T-cell (primary cell): ENCODE measurements around the gene SFXN3. TPM values are rescaled to one million over a fixed set of nuclear protein-coding genes. Genes with fewer than 3 reads are reported as not detected.

Source experiments
- ATAC-seq, 4 experiments: fragments of 200-7000 bp in 3 of 4; fragments of 150-1000 bp in 1 of 4; cut with Tn5 transposase; replicated peaks in 1 of 4; 1 replicate in 3 of 4; 2 replicates in 1 of 4; pipeline ENCODE4 v1.10.0; 2021; ENCODE audit warnings: moderate library complexity in 3 of 4, mild to moderate bottlenecking in 2 of 4, moderate number of reproducible peaks in 1 of 4
- CTCF ChIA-PET, 2 donors: fragments of 300-600 bp; sonication (Branson Sonifier 250); formaldehyde crosslinking; loops; one replicate each; lab custom pipeline; 2022; ENCODE audit warnings: antibody characterized with exemption in 2 of 2; lab: Charles Lee
- POLR2A ChIA-PET, 2 donors: fragments of 300-600 bp; sonication (Branson Sonifier 250); formaldehyde crosslinking; loops; one replicate each; lab custom pipeline; 2022; ENCODE audit warnings: antibody characterized with exemption in 2 of 2; lab: Charles Lee
- DNase-seq, 35 experiments: peaks; one replicate each; pipeline versions ENCODE4 v3.0.0 to v3.0.0-alpha.2; 2013 to 2023
- H3K27ac ChIP-seq: one replicate; pipeline ENCODE4 v1.5.1; 2013; ENCODE audit warnings: low read length
- H3K27me3 ChIP-seq, 2 experiments: replicated peaks in 1 of 2; 1 replicate in 1 of 2; 2 replicates in 1 of 2; pipeline versions ENCODE4 v1.6.1 to v1.7.0; 2013; ENCODE audit warnings: low read length in 1 of 2, mixed read lengths in 1 of 2; ENCODE audit not compliant: control insufficient read depth in 2 of 2, insufficient read depth in 2 of 2; ENCODE audit errors: extremely low read depth in 1 of 2
- H3K36me3 ChIP-seq, 2 donors: 1 replicate in 1 of 2; 2 replicates in 1 of 2; pipeline versions ENCODE4 v1.6.1 to v1.7.0; 2013; ENCODE audit warnings: low read length in 1 of 2; ENCODE audit not compliant: control insufficient read depth in 2 of 2, insufficient read depth in 1 of 2; ENCODE audit errors: extremely low read depth in 1 of 2
- H3K4me1 ChIP-seq, 2 experiments: 1 replicate in 1 of 2; 2 replicates in 1 of 2; pipeline versions ENCODE4 v1.6.1 to v1.7.0; 2013; ENCODE audit warnings: low read length in 2 of 2, mixed read lengths in 1 of 2; ENCODE audit not compliant: insufficient read depth in 2 of 2, control insufficient read depth in 1 of 2; ENCODE audit errors: extremely low read depth in 1 of 2
- H3K4me3 ChIP-seq, 2 donors: 1 replicate in 1 of 2; 2 replicates in 1 of 2; pipeline versions ENCODE4 v1.5.1 to v1.7.0; 2013; ENCODE audit warnings: mild to moderate bottlenecking in 2 of 2, low read length in 1 of 2, moderate library complexity in 1 of 2; ENCODE audit not compliant: control insufficient read depth in 1 of 2; ENCODE audit errors: extremely low read depth in 1 of 2
- H3K9me3 ChIP-seq: 2 replicates; pipeline ENCODE4 v1.7.0; 2013
- H3K27ac Mint-ChIP-seq, 2 donors: one replicate each; pipeline ENCODE4 v1.8.0; 2020 to 2021; ENCODE audit warnings: mild to moderate bottlenecking in 2 of 2, mixed read lengths in 2 of 2
- H3K27me3 Mint-ChIP-seq, 2 donors: one replicate each; pipeline ENCODE4 v1.8.0; 2021 to 2022; ENCODE audit warnings: mixed read lengths in 2 of 2
- H3K36me3 Mint-ChIP-seq: one replicate; pipeline ENCODE4 v1.8.0; 2021; ENCODE audit warnings: mixed read lengths
- H3K4me1 Mint-ChIP-seq, 3 donors: one replicate each; pipeline ENCODE4 v1.8.0; 2020 to 2022; ENCODE audit warnings: mixed read lengths in 3 of 3, mild to moderate bottlenecking in 1 of 3
- H3K4me3 Mint-ChIP-seq, 3 donors: one replicate each; pipeline ENCODE4 v1.8.0; 2020 to 2022; ENCODE audit warnings: mild to moderate bottlenecking in 3 of 3, mixed read lengths in 3 of 3, moderate library complexity in 3 of 3
- H3K9me3 Mint-ChIP-seq, 3 donors: one replicate each; pipeline ENCODE4 v1.8.0; 2020 to 2022; ENCODE audit warnings: mixed read lengths in 3 of 3
- WGBS: methylation state at CpG from one replicate; pipeline ENCODE4 v1.1.5; 2013; ENCODE audit warnings: missing lambda C conversion rate; ENCODE audit not compliant: insufficient coverage; 5-methylcytosine and 5-hydroxymethylcytosine counted together
- total RNA-seq, 35 experiments: library from RNA in 6 of 35; stranded (reverse) in 6 of 35; fragments of 120-200 nt in 1 of 35; gene quantifications; one replicate each; pipeline versions ENCODE4 v1.2.1 to v1.2.4 and lab custom pipeline; 2013 to 2026

Gene SFXN3
- total RNA-seq, 5 donors from 2014 or later (not counting 1 experiment from before 2014, with no cell fraction given), result 45.2 to 113 (median 91.0) TPM

GRCh38 chr10:101018118-101018599 is 12.9 kb upstream of the SFXN3 start:
- Mint-ChIP-seq H3K9me3 (no peaks in the 10 kb centered on the region), H3K27me3 (peaks cover 45 to 56% of the 10 kb centered on the region in 2 donors), H3K4me3 (no peak overlapping the region), H3K4me1 (peaks cover 10 to 18% (median 13%) of the 10 kb centered on the region in 3 donors), H3K27ac (no peak overlapping the region), H3K36me3 (no peaks in the 10 kb centered on the region)
- H3K4me3 ChIP-seq, result no peak overlapping the region
- H3K27me3 ChIP-seq, result peaks cover 0 to 74% of the 10 kb centered on the region in 2 experiments
- H3K4me1 ChIP-seq, result peaks cover 0 to 20% of the 10 kb centered on the region in 2 experiments
- H3K27ac ChIP-seq, result no peak overlapping the region
- ChIA-PET POLR2A (no interaction called here), CTCF (interaction anchor here in 1 of 2 donors (0.7 to 1.1 kb wide), 2 partner anchors 11 to 923 kb away, joined by 3 to 5 read pairs; no protein-coding TSS in a partner anchor)
- no peak for ATAC-seq
- no peaks in the 10 kb centered on the region for H3K9me3 ChIP-seq
- H3K36me3 ChIP-seq, result no peaks in the 10 kb centered on the region
- 55% methylated on average over 13 of the region's 20 CpGs for WGBS
- no peak for DNase-seq

GRCh38 chr10:101018600-101019439 is 12.2 kb upstream of the SFXN3 start:
- no peaks in the 10 kb centered on the region for H3K36me3 Mint-ChIP-seq
- Histone ChIP-seq H3K4me3 (no peak overlapping the region), H3K4me1 (peaks cover 0 to 16% of the 10 kb centered on the region in 2 experiments), H3K9me3 (no peaks in the 10 kb centered on the region), H3K27ac (no peak overlapping the region), H3K27me3 (peaks cover 0 to 74% of the 10 kb centered on the region in 2 experiments), H3K36me3 (no peaks in the 10 kb centered on the region)
- peaks cover 6 to 14% (median 9%) of the 10 kb centered on the region in 3 donors for H3K4me1 Mint-ChIP-seq
- 31% methylated on average over 40 of the region's 45 CpGs for WGBS
- CTCF ChIA-PET, result interaction anchor here (0.7 to 1.7 kb wide), 6 partner anchors 10 to 273 kb away, joined by 3 to 13 read pairs (median 4); partner anchors contain the start of genes PDZD7 (in 1 of the 2) and SFXN3 (in 1 of the 2)
- no peak overlapping the region for H3K27ac Mint-ChIP-seq
- ATAC-seq, result peak; percentile 73 to 80 (median 78)
- H3K4me3 Mint-ChIP-seq, result no peak overlapping the region
- H3K9me3 Mint-ChIP-seq, result no peaks in the 10 kb centered on the region
- POLR2A ChIA-PET, result no interaction called here
- peak in 33 of 35 experiments; percentile 35 to 76 (median 57) for DNase-seq
- H3K27me3 Mint-ChIP-seq, result peaks cover 45 to 56% of the 10 kb centered on the region in 2 donors

DNA sequence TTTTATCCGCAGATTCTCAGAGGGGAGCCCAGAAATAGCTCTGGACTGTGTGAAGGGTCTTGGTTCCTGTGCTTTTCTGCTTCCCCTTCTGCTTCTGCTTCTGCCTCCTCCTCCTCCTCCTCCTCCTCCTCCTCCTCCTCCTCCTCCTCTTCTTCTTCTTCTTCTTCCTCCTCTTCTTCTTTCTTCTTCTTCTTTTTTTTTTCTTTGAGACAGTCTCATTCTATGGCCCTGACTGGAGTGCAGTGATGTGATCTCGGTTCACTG is 11.7 kb upstream of the SFXN3 start:
- POLR2A ChIA-PET, result interaction anchor here in 1 of 2 donors (0.6 kb wide), 1 partner anchor 9 kb away, joined by 3 read pairs; no protein-coding TSS in a partner anchor
- Mint-ChIP-seq H3K9me3 (no peaks in the 10 kb centered on the region), H3K27me3 (peaks cover 45 to 54% of the 10 kb centered on the region in 2 donors), H3K36me3 (no peaks in the 10 kb centered on the region), H3K27ac (no peak overlapping the region), H3K4me1 (peaks cover 6 to 11% (median 6%) of the 10 kb centered on the region in 3 donors), H3K4me3 (no peak overlapping the region)
- Histone ChIP-seq H3K4me3 (no peak overlapping the region), H3K36me3 (no peaks in the 10 kb centered on the region), H3K27me3 (peaks cover 0 to 71% of the 10 kb centered on the region in 2 experiments), H3K9me3 (no peaks in the 10 kb centered on the region), H3K4me1 (peaks cover 0 to 11% of the 10 kb centered on the region in 2 experiments), H3K27ac (no peak overlapping the region)
- WGBS, result 40% methylated on average over 1 of the region's 2 CpGs
- ATAC-seq, result no peak
- DNase-seq, result no peak
- CTCF ChIA-PET, result interaction anchor here (0.7 to 1.7 kb wide), 5 partner anchors 12 to 273 kb away, joined by 3 to 13 read pairs (median 4); partner anchors contain the start of genes PDZD7 (in 1 of the 2) and SFXN3 (in 1 of the 2)

- ATAC-seq, result no peak
- Histone ChIP-seq H3K9me3 (no peaks in the 10 kb centered on the region), H3K4me3 (no peak overlapping the region), H3K27ac (no peak overlapping the region), H3K36me3 (no peaks in the 10 kb centered on the region), H3K4me1 (peaks cover 0 to 8% of the 10 kb centered on the region in 2 experiments), H3K27me3 (peaks cover 0 to 59% of the 10 kb centered on the region in 2 experiments)
- H3K36me3 Mint-ChIP-seq, result no peaks in the 10 kb centered on the region
- WGBS, result 97% methylated on average over 3 of the region's 10 CpGs
- no peak for DNase-seq
- peaks cover 5 to 6% (median 6%) of the 10 kb centered on the region in 3 donors for H3K4me1 Mint-ChIP-seq
- ChIA-PET CTCF (no interaction called here), POLR2A (no interaction called here)
- no peak overlapping the region for H3K27ac Mint-ChIP-seq
- no peaks in the 10 kb centered on the region for H3K9me3 Mint-ChIP-seq
- H3K27me3 Mint-ChIP-seq, result peaks cover 41 to 45% of the 10 kb centered on the region in 2 donors
- no peak overlapping the region for H3K4me3 Mint-ChIP-seq
Observed at GRCh38 chr10:101020427-101021075, 10.5 kb upstream of the SFXN3 start.

DNA sequence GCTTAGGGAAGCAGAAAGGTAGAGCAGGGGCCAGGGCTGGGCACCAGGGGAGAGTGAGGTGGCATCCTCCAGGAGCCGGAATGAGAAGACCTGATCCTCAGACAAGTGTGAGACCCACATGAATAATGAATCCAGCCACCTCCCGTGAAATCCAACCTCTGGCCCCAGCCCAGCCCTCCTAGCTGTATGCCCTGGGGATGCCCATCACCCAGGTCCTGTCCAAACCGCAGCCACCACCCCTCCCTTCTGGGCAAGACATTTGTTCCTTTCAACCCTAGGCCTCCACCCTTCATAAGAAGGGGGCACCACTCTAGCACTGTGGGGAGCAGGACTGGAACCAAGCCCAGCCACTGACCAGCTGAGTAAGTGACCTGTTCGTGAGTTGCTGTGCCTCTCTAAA is 9.8 kb upstream of the SFXN3 start:
- Mint-ChIP-seq H3K27ac (no peak overlapping the region), H3K4me3 (no peak overlapping the region), H3K27me3 (peaks cover 37 to 40% of the 10 kb centered on the region in 2 donors), H3K4me1 (peaks cover 5 to 6% (median 6%) of the 10 kb centered on the region in 3 donors), H3K9me3 (no peaks in the 10 kb centered on the region), H3K36me3 (no peaks in the 10 kb centered on the region)
- ATAC-seq (no peak), DNase-seq (no peak)
- Histone ChIP-seq H3K4me1 (peaks cover 0 to 8% of the 10 kb centered on the region in 2 experiments), H3K4me3 (no peak overlapping the region), H3K27me3 (peaks cover 0 to 52% of the 10 kb centered on the region in 2 experiments), H3K36me3 (no peaks in the 10 kb centered on the region), H3K9me3 (no peaks in the 10 kb centered on the region), H3K27ac (no peak overlapping the region)
- POLR2A ChIA-PET, result no interaction called here
- WGBS, result 84% methylated on average over 3 of the region's 4 CpGs
- CTCF ChIA-PET, result interaction anchor here in 1 of 2 donors (0.6 kb wide), 1 partner anchor 9 kb away, joined by 7 read pairs; no protein-coding TSS in a partner anchor
